Small intestine (tissue), 7 donors: ENCODE measurements around the gene RGS9BP. TPM values are rescaled to one million over a fixed set of nuclear protein-coding genes. Genes with fewer than 3 reads are reported as not detected.
"Not testable (repeated sequence)": the region's sequence is repeated elsewhere in the genome, so short reads cannot be mapped to it uniquely, and the experiment has no call there.

Source experiments
- DNase-seq, 2 donors: peaks; one replicate each; pipeline versions ENCODE4 v3.0.0 to v3.0.0-alpha.2; 2013
- FAIRE-seq: peaks from 2 replicates; lab custom pipeline; 2012; peaks lifted over from hg19 to GRCh38; lab: Jason Lieb, UNC
- H3K27ac ChIP-seq, 3 donors: one replicate each; pipeline ENCODE4 v1.5.1; 2013; ENCODE audit warnings: low read length in 2 of 3, mild to moderate bottlenecking in 2 of 3, control low read depth in 1 of 3, inconsistent platforms in 1 of 3, low read depth in 1 of 3, moderate library complexity in 1 of 3
- H3K27me3 ChIP-seq, 3 donors: one replicate each; pipeline ENCODE4 v1.6.1; 2013; ENCODE audit warnings: low read length in 3 of 3, inconsistent platforms in 1 of 3; ENCODE audit not compliant: control insufficient read depth in 3 of 3, insufficient read depth in 3 of 3
- H3K36me3 ChIP-seq, 3 donors: one replicate each; pipeline ENCODE4 v1.6.1; 2013; ENCODE audit warnings: low read length in 3 of 3, inconsistent platforms in 1 of 3, low read depth in 1 of 3, mild to moderate bottlenecking in 1 of 3, moderate library complexity in 1 of 3; ENCODE audit not compliant: control insufficient read depth in 3 of 3, insufficient read depth in 2 of 3
- H3K4me1 ChIP-seq, 3 donors: one replicate each; pipeline ENCODE4 v1.6.1; 2013; ENCODE audit warnings: low read length in 2 of 3, inconsistent platforms in 1 of 3, low read depth in 1 of 3, mild to moderate bottlenecking in 1 of 3, moderate library complexity in 1 of 3; ENCODE audit not compliant: control insufficient read depth in 3 of 3, insufficient read depth in 2 of 3
- H3K4me3 ChIP-seq, 3 donors: one replicate each; pipeline ENCODE4 v1.5.1; 2013; ENCODE audit warnings: low read length in 3 of 3, control low read depth in 1 of 3, inconsistent platforms in 1 of 3, low read depth in 1 of 3, mild to moderate bottlenecking in 1 of 3, moderate library complexity in 1 of 3
- H3K9me3 ChIP-seq, 2 donors: one replicate each; pipeline ENCODE4 v1.6.1; 2013; ENCODE audit warnings: low read depth in 1 of 2, low read length in 1 of 2; ENCODE audit not compliant: control insufficient read depth in 2 of 2, insufficient read depth in 1 of 2
- WGBS, 3 donors: extraction: QIAGEN DNeasy Blood & Tissue Kit; methylation state at CpG; one replicate each; pipeline ENCODE4 v1.1.7; 2013; 5-methylcytosine and 5-hydroxymethylcytosine counted together
- polyA plus RNA-seq, 4 donors: library from polyadenylated mRNA; stranded (reverse) in 3 of 4; unstranded in 1 of 4; fragments of 200-250 nt in 3 of 4; fragments of 120-200 nt in 1 of 4; gene quantifications; one replicate each; pipeline versions ENCODE4 v1.2.1 to v1.2.3, GENCODE V29; 2013
- donor health status: healthy with polysubstance abuse.
- donor health status: control.
- donor health status: control.
- donor health status: Bipolar disorder and iron deficiency.
- donor health status: healthy.

RGS9BP gene
- polyA plus RNA-seq, 4 donors = 0.04 to 0.10 TPM; not detected in 2

GRCh38 chr19:32656379-32656778 is 19.3 kb upstream of the RGS9BP start:
- H3K4me3 ChIP-seq, DNase-seq, H3K27ac ChIP-seq, H3K9me3 ChIP-seq, FAIRE-seq, H3K27me3 ChIP-seq: not testable (repeated sequence)
- peaks cover 0 to 24% (median 3%) of the 10 kb centered on the region in 3 donors for H3K4me1 ChIP-seq
- H3K36me3 ChIP-seq = peaks cover 3 to 45% (median 4%) of the 10 kb centered on the region in 3 donors
- 97 to 99% (median 97%) methylated on average over 8 of the region's 8 CpGs for WGBS, 3 donors

DNA sequence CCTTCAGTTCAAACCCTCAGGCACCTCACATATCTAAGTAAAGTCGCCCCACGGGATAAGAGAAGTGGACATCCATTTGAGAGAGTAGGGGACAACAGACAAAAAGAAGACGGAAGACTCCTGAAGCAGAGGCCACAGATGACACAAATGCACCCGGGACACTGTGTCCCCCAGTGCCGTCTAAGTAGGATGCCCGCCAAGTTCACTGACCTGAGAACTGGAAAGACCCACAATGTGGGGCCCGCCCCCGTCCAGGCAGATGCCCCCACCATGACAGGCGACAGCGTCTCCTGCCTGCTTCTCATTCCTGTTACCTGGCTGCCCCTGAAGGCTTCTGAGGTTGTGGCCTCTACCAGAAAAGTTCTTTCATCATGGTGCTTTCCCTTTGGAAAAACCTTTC is 17.6 kb upstream of the RGS9BP start:
- Histone ChIP-seq H3K9me3 (no peaks in the 10 kb centered on the region), H3K27ac (no peak overlapping the region), H3K27me3 (no peaks in the 10 kb centered on the region), H3K4me3 (no peak overlapping the region), H3K4me1 (peaks cover 0 to 9% (median 2%) of the 10 kb centered on the region in 3 donors), H3K36me3 (peaks cover 3 to 48% (median 4%) of the 10 kb centered on the region in 3 donors)
- 90 to 95% (median 91%) methylated on average over 10 of the region's 10 CpGs for WGBS, 3 donors
- no peak for FAIRE-seq
- DNase-seq = no peak

GRCh38 chr19:32658527-32658926 is 17.1 kb upstream of the RGS9BP start:
- no peak overlapping the region for H3K4me3 ChIP-seq
- DNase-seq (no peak), FAIRE-seq (no peak)
- WGBS, 3 donors = 85 to 91% (median 87%) methylated on average over 10 of the region's 10 CpGs
- H3K36me3 ChIP-seq = peaks cover 3 to 48% (median 4%) of the 10 kb centered on the region in 3 donors
- no peaks in the 10 kb centered on the region for H3K9me3 ChIP-seq
- no peak overlapping the region for H3K27ac ChIP-seq
- H3K4me1 ChIP-seq = peaks cover 0 to 5% (median 0%) of the 10 kb centered on the region in 3 donors
- H3K27me3 ChIP-seq = no peaks in the 10 kb centered on the region

DNA sequence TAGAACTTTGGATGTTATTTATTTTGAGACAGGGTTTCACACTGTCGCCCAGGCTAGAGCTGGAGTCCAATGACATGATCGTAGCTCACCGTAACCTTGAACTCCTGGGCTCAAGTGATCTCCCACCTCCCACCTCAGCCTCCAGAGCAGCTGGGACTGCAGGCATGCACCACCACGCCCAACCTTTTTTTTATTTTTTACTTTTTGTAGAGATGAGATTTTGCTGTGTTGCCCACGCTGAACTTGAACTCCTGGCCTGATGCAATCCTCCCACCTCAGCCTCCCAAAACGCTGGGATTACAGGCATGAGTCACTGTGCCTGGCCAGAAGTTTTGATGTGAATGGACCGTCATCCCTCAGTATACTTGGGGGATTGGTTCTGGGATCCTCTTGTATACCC is 14.3 kb upstream of the RGS9BP start:
- no peak for DNase-seq
- Histone ChIP-seq H3K9me3 (no peaks in the 10 kb centered on the region), H3K27ac (no peak overlapping the region), H3K4me3 (no peak overlapping the region), H3K4me1 (no peaks in the 10 kb centered on the region), H3K27me3 (no peaks in the 10 kb centered on the region), H3K36me3 (peaks cover 3 to 35% (median 4%) of the 10 kb centered on the region in 3 donors)
- FAIRE-seq = no peak
- WGBS, 3 donors = 88 to 92% (median 90%) methylated on average over 7 of the region's 7 CpGs

DNA sequence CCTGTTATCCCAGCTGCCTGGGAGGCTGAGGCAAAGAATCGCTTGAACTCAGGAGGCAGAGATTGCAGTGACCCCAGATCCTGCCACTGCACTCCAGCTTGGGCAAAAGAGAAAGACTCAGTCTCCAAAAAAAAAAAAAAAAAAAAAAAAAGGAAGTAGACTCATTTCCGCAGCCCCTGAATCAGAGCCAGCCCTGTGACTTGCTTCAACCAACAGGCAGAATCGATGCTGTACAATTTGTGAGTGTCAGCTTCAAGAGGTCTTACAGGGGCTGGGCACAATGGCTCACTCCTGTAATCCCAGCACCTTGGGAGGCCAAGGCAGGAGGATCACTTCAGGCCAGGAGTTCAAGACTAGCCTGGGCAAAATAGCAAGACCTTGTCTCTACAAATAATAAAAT is 13.5 kb upstream of the RGS9BP start:
- no peaks in the 10 kb centered on the region for H3K9me3 ChIP-seq
- DNase-seq = no peak
- no peak overlapping the region for H3K4me3 ChIP-seq
- FAIRE-seq = no peak
- H3K36me3 ChIP-seq = peaks cover 3 to 34% (median 4%) of the 10 kb centered on the region in 3 donors
- no peaks in the 10 kb centered on the region for H3K27me3 ChIP-seq
- H3K27ac ChIP-seq = no peak overlapping the region
- H3K4me1 ChIP-seq = no peaks in the 10 kb centered on the region
- WGBS, 3 donors = 56 to 69% (median 57%) methylated on average over 3 of the region's 3 CpGs

DNA sequence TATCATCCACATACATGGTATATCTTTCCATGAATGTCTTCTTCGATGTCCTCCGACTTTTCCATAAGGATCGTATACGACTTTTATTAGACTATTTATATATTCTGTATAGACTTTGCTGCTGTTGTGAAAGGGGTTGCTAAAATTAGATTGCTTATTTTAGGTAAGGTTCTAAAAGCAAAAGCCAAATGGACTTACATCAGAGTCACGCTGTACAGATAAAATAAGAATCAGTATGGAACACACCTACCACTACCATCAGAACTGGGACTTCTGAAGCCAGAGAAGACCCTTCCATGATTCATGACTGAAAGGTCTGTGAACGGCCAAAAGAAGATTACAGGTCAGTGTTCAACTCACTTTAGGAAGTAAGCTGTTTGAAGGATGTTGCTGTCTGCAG is 9.6 kb upstream of the RGS9BP start:
- Histone ChIP-seq H3K4me3 (no peak overlapping the region), H3K9me3 (no peaks in the 10 kb centered on the region), H3K27me3 (no peaks in the 10 kb centered on the region), H3K4me1 (peaks cover 2 to 16% (median 7%) of the 10 kb centered on the region in 3 donors), H3K36me3 (peaks cover 0 to 23% (median 0%) of the 10 kb centered on the region in 3 donors), H3K27ac (no peak overlapping the region)
- FAIRE-seq (no peak), DNase-seq (no peak)
- WGBS, 3 donors = 91 to 93% (median 91%) methylated on average over 6 of the region's 6 CpGs

- Histone ChIP-seq H3K27ac (peak overlapping the region in 1 of 3 donors; percentile 22), H3K9me3 (no peaks in the 10 kb centered on the region), H3K27me3 (no peaks in the 10 kb centered on the region), H3K36me3 (peaks cover 0 to 25% (median 0%) of the 10 kb centered on the region in 3 donors), H3K4me1 (peaks cover 2 to 18% (median 7%) of the 10 kb centered on the region in 3 donors), H3K4me3 (no peak overlapping the region)
- DNase-seq = no peak
- 72 to 88% (median 85%) methylated on average over 3 of the region's 3 CpGs for WGBS, 3 donors
- no peak for FAIRE-seq
These were observed 6.3 kb upstream of the RGS9BP start for GRCh38 chr19:32669310-32669709.

GRCh38 chr19:32671883-32672593 is 3.6 kb upstream of the RGS9BP start:
- 76 to 79% (median 77%) methylated on average over 14 of the region's 14 CpGs for WGBS, 3 donors
- DNase-seq = no peak
- Histone ChIP-seq H3K4me3 (no peak overlapping the region), H3K4me1 (peaks cover 2 to 27% (median 7%) of the 10 kb centered on the region in 3 donors), H3K27ac (no peak overlapping the region), H3K27me3 (peaks cover 0 to 16% (median 4%) of the 10 kb centered on the region in 3 donors), H3K9me3 (no peaks in the 10 kb centered on the region), H3K36me3 (peaks cover 0 to 18% (median 0%) of the 10 kb centered on the region in 3 donors)
- FAIRE-seq = no peak
